SK-N-SH treated with all-trans-retinoic acid at 6 μM for 48 hours (cell line): Measurements from ENCODE around the gene LFNG.

ENCODE experiments used
- ARNTL ChIP-seq: fragments of 450-650 bp; formaldehyde crosslinking; IDR thresholded peaks from 2 replicates; pipeline ENCODE4 v1.5.0; 2020; ENCODE audit warnings: low read depth, mild to moderate bottlenecking, moderate library complexity, borderline replicate concordance
- CSDC2 ChIP-seq: fragments of 250-450 bp; sonication (Bioruptor Pico); IDR thresholded peaks from 2 replicates; pipeline ENCODE4 v1.5.0; 2020; ENCODE audit warnings: mild to moderate bottlenecking, moderate library complexity
- GLIS3 ChIP-seq: fragments of 250-450 bp; sonication (Bioruptor Pico); IDR thresholded peaks from 2 replicates; pipeline ENCODE4 v1.5.0; 2020; ENCODE audit warnings: mild to moderate bottlenecking, moderate library complexity
- ISL1 ChIP-seq: fragments of 250-450 bp; sonication (Bioruptor Pico); IDR thresholded peaks from 2 replicates; pipeline ENCODE4 v2.1.2; 2022; ENCODE audit warnings: mild to moderate bottlenecking, moderate library complexity
- PPARA ChIP-seq: fragments of 250-450 bp; sonication (Bioruptor Pico); IDR thresholded peaks from 2 replicates; pipeline ENCODE4 v1.5.0; 2020; ENCODE audit warnings: mild to moderate bottlenecking, borderline replicate concordance
- RARB ChIP-seq: fragments of 250-450 bp; sonication (Bioruptor Pico); IDR thresholded peaks from 2 replicates; pipeline ENCODE4 v1.8.0; 2021; ENCODE audit warnings: mild to moderate bottlenecking, moderate library complexity
- TOX ChIP-seq: fragments of 250-450 bp; sonication (Bioruptor Pico); IDR thresholded peaks from 2 replicates; pipeline ENCODE4 v1.8.0; 2021; ENCODE audit warnings: mild to moderate bottlenecking, moderate library complexity, borderline replicate concordance
- ZC3H10 ChIP-seq: fragments of 250-450 bp; sonication (Bioruptor Pico); IDR thresholded peaks from 2 replicates; pipeline ENCODE4 v1.5.1; 2021; ENCODE audit warnings: mild to moderate bottlenecking, moderate library complexity
- ZFP3 ChIP-seq: fragments of 250-450 bp; sonication (Bioruptor Pico); IDR thresholded peaks from 2 replicates; pipeline ENCODE4 v1.5.0; 2020; ENCODE audit warnings: mild to moderate bottlenecking, moderate library complexity
- ZFP30 ChIP-seq: fragments of 450-650 bp; formaldehyde crosslinking; IDR thresholded peaks from 2 replicates; pipeline ENCODE4 v1.5.0; 2022; ENCODE audit warnings: mild to moderate bottlenecking, moderate library complexity
- ZNF8 ChIP-seq: fragments of 450-650 bp; formaldehyde crosslinking; IDR thresholded peaks from 2 replicates; pipeline ENCODE4 v1.5.0; 2020; ENCODE audit warnings: mild to moderate bottlenecking, moderate library complexity
- TF ChIP-seq, protein P1 (sequence below): fragments of 250-450 bp; sonication (Bioruptor Pico); IDR thresholded peaks from 2 replicates; pipeline ENCODE4 v1.8.0; 2020; ENCODE audit warnings: mild to moderate bottlenecking, moderate library complexity, borderline replicate concordance
- TF ChIP-seq, protein P2 (sequence below): fragments of 250-450 bp; sonication (Bioruptor Pico); IDR thresholded peaks from 2 replicates; pipeline ENCODE4 v1.5.0; 2020; ENCODE audit warnings: mild to moderate bottlenecking, moderate library complexity
- TF ChIP-seq, protein P3 (sequence below): fragments of 250-450 bp; sonication (Bioruptor Pico); IDR thresholded peaks from 2 replicates; pipeline ENCODE4 v1.5.1; 2021; ENCODE audit warnings: mild to moderate bottlenecking, moderate library complexity

DNA sequence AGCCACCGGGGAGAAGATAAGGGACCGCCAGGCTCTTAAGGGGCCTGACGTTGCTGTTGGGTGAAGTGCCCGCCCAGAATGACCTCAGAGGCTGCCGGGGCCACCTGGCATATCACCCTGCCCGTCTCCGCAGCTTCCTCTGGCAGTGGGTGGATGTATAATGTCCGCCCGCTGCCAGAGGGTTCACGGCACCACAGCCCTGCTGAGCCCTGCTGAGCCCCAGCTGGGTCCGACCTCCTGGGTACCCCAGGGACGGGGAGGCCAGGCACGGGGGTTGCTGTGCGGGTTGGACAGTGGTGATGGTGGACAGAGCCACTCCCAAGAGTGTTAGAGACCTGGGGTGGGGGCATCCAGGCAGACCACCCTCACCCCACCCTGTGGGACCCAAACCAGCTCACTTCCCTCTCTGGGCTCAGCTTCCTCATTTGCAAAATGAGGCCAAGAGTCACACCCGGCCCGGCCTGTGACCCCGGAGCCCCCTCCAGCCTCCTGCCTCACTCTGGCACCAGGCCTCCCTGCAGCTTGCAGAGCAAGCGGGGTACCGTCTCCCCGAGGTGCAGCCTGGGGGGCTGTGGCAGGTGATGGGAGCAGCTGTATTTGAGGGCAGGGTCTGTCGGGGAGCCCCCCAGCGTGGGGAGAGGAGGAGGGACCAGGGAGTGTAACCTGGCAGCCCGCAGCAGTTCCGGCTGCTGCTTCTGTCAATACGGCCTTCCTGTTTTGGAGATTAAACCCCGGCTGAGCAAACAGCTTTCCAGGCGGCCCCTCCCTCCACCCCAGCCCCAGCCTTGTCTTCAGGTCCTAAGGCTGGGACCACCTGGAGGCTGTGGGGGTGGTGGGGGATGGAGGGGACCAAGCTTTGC lies 8.4 kb upstream of the LFNG start:
- TF ChIP-seq TOX (CRISPR knock-in tag) = no peak
- TF ChIP-seq, protein P1, sequence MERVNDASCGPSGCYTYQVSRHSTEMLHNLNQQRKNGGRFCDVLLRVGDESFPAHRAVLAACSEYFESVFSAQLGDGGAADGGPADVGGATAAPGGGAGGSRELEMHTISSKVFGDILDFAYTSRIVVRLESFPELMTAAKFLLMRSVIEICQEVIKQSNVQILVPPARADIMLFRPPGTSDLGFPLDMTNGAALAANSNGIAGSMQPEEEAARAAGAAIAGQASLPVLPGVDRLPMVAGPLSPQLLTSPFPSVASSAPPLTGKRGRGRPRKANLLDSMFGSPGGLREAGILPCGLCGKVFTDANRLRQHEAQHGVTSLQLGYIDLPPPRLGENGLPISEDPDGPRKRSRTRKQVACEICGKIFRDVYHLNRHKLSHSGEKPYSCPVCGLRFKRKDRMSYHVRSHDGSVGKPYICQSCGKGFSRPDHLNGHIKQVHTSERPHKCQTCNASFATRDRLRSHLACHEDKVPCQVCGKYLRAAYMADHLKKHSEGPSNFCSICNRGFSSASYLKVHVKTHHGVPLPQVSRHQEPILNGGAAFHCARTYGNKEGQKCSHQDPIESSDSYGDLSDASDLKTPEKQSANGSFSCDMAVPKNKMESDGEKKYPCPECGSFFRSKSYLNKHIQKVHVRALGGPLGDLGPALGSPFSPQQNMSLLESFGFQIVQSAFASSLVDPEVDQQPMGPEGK = no peak
- TF ChIP-seq, protein P2, sequence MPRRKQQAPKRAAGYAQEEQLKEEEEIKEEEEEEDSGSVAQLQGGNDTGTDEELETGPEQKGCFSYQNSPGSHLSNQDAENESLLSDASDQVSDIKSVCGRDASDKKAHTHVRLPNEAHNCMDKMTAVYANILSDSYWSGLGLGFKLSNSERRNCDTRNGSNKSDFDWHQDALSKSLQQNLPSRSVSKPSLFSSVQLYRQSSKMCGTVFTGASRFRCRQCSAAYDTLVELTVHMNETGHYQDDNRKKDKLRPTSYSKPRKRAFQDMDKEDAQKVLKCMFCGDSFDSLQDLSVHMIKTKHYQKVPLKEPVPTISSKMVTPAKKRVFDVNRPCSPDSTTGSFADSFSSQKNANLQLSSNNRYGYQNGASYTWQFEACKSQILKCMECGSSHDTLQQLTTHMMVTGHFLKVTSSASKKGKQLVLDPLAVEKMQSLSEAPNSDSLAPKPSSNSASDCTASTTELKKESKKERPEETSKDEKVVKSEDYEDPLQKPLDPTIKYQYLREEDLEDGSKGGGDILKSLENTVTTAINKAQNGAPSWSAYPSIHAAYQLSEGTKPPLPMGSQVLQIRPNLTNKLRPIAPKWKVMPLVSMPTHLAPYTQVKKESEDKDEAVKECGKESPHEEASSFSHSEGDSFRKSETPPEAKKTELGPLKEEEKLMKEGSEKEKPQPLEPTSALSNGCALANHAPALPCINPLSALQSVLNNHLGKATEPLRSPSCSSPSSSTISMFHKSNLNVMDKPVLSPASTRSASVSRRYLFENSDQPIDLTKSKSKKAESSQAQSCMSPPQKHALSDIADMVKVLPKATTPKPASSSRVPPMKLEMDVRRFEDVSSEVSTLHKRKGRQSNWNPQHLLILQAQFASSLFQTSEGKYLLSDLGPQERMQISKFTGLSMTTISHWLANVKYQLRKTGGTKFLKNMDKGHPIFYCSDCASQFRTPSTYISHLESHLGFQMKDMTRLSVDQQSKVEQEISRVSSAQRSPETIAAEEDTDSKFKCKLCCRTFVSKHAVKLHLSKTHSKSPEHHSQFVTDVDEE (CRISPR knock-in tag) = no peak
- TF ChIP-seq ZNF8 (CRISPR knock-in tag) = no peak
- TF ChIP-seq ARNTL = no peak
- TF ChIP-seq CSDC2 = no peak
- TF ChIP-seq GLIS3 (CRISPR knock-in tag) = no peak
- TF ChIP-seq, protein P3, sequence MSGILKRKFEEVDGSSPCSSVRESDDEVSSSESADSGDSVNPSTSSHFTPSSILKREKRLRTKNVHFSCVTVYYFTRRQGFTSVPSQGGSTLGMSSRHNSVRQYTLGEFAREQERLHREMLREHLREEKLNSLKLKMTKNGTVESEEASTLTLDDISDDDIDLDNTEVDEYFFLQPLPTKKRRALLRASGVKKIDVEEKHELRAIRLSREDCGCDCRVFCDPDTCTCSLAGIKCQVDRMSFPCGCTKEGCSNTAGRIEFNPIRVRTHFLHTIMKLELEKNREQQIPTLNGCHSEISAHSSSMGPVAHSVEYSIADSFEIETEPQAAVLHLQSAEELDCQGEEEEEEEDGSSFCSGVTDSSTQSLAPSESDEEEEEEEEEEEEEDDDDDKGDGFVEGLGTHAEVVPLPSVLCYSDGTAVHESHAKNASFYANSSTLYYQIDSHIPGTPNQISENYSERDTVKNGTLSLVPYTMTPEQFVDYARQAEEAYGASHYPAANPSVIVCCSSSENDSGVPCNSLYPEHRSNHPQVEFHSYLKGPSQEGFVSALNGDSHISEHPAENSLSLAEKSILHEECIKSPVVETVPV = no peak
- TF ChIP-seq ZC3H10 (CRISPR knock-in tag) = no peak
- TF ChIP-seq ISL1 (CRISPR knock-in tag) = no peak
- no peak for TF ChIP-seq ZFP30 (CRISPR knock-in tag)
- TF ChIP-seq ZFP3 (CRISPR knock-in tag) = no peak
- no peak for TF ChIP-seq PPARA (CRISPR knock-in tag)
- no peak for TF ChIP-seq RARB
